Stomach (tissue), 9 donors: ENCODE data around the gene CHMP3. TPM values are rescaled to one million over a fixed set of nuclear protein-coding genes. Genes with fewer than 3 reads are reported as not detected.

Source experiments
- DNase-seq, 2 donors: peaks; one replicate each; pipeline versions ENCODE4 v3.0.0 to v3.0.0-alpha.2; 2013 to 2019
- H3K27ac ChIP-seq, 5 donors: fragments of 200-600 bp in 4 of 5; sonication (generic) in 4 of 5; one replicate each; pipeline ENCODE4 v1.5.1; 2013 to 2019; ENCODE audit warnings: mild to moderate bottlenecking in 1 of 5, moderate library complexity in 1 of 5
- H3K27me3 ChIP-seq, 3 donors: fragments of 200-600 bp; sonication (generic); one replicate each; pipeline ENCODE4 v1.5.1; 2017 to 2019; ENCODE audit warnings: mixed run types in 1 of 3
- H3K36me3 ChIP-seq, 4 donors: fragments of 200-600 bp; sonication (generic); 1 replicate in 3 of 4; 2 replicates in 1 of 4; pipeline ENCODE4 v1.5.1; 2016 to 2019
- H3K4me1 ChIP-seq, 4 donors: fragments of 200-600 bp; sonication (generic); one replicate each; pipeline ENCODE4 v1.5.1; 2016 to 2019
- H3K4me3 ChIP-seq, 4 donors: fragments of 200-600 bp; sonication (generic) in 3 of 4; one replicate each; pipeline ENCODE4 v1.5.1; 2016 to 2019; ENCODE audit warnings: mild to moderate bottlenecking in 1 of 4
- H3K9me3 ChIP-seq, 4 donors: fragments of 200-600 bp; sonication (generic); one replicate each; pipeline ENCODE4 v1.5.1; 2016 to 2019
- EP300 ChIP-seq: sonication (generic); formaldehyde crosslinking; IDR thresholded peaks from one replicate; pipeline ENCODE4 v1.6.1; 2017; ENCODE audit warnings: antibody characterized with exemption
- POLR2A ChIP-seq, 4 donors: fragments of 450-650 bp; IDR thresholded peaks; one replicate each; pipeline ENCODE4 v1.6.1; 2016; ENCODE audit warnings: antibody characterized with exemption in 4 of 4, control low read depth in 2 of 4, mild to moderate bottlenecking in 1 of 4, moderate library complexity in 1 of 4
- POLR2AphosphoS5 ChIP-seq, 3 donors: sonication (generic); formaldehyde crosslinking; IDR thresholded peaks; one replicate each; pipeline ENCODE4 v1.6.1; 2016; ENCODE audit warnings: antibody characterized with exemption in 3 of 3
- WGBS, 5 donors: extraction: QIAGEN DNeasy Blood & Tissue Kit in 3 of 5; methylation state at CpG; one replicate each; pipeline versions ENCODE4 v1.1.5 to v1.1.7; 2013 to 2018; 5-methylcytosine and 5-hydroxymethylcytosine counted together
- intact Hi-C: fragments of 100-400 bp; cut with DNase I; formaldehyde crosslinking; loops from one replicate; pipeline ENCODE4 v1.15.1; 2023; ENCODE audit warnings: low total_unique reads
- polyA plus RNA-seq, 3 donors: library from polyadenylated mRNA; stranded (reverse); fragments of 200-250 nt; gene quantifications; one replicate each; pipeline ENCODE4 v1.2.3, GENCODE V29; 2013
- total RNA-seq, 5 donors: library from RNA; depleted of rRNA; stranded (reverse); fragments of >200 nt; gene quantifications; one replicate each; pipeline versions ENCODE4 v1.1.0 to v1.2.3, GENCODE V29; 2014 to 2016
- TF ChIP-seq, protein P1 (sequence below), 7 experiments: fragments of 450-650 bp in 4 of 7; fragments of 200-600 bp in 3 of 7; sonication (generic) in 3 of 7; IDR thresholded peaks; one replicate each; pipeline ENCODE4 v1.5.1; 2016 to 2019; ENCODE audit warnings: antibody characterized with exemption in 7 of 7, control low read depth in 2 of 7, mild to moderate bottlenecking in 1 of 7
- donor health status: healthy with polysubstance abuse.
- donor health status: Bipolar disorder and iron deficiency.
- donor health status: healthy.

CHMP3 gene
- total and polyA plus RNA-seq, 8 donors = 25.7 to 158 (median 87.4) TPM

DNA sequence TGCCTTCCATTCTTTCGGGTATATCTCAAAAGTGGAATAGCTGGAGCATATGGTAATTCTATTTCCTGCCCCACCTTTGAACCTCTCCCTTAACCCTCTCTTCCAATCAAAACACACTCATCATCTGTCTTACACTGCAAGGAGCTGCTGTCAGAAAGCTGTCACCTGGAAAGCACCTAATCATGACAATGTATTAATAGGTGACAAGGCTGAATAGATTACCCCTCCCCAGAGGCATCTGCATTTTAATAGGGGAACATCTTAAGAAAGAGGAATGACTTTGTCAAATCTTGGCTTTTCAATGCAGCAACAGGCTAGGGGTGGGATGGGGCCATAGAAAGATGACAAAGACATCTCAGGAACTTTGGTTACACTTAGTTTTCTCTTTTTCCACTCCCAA is 41.3 kb downstream of the CHMP3 start:
- H3K27me3 ChIP-seq = no peaks in the 10 kb centered on the region
- H3K27ac ChIP-seq = no peak overlapping the region
- H3K4me3 ChIP-seq = no peak overlapping the region
- peaks cover 0 to 31% (median 24%) of the 10 kb centered on the region in 4 donors for H3K36me3 ChIP-seq
- H3K9me3 ChIP-seq = peaks cover 0 to 9% (median 6%) of the 10 kb centered on the region in 4 donors
- H3K4me1 ChIP-seq = peaks cover 0 to 13% (median 4%) of the 10 kb centered on the region in 4 donors
- TF ChIP-seq POLR2A (IDR thresholded peaks at IDR 0.05) (no peak), EP300 (no peak), POLR2AphosphoS5 (IDR thresholded peaks at IDR 0.05) (no peak)
- TF ChIP-seq, protein P1, sequence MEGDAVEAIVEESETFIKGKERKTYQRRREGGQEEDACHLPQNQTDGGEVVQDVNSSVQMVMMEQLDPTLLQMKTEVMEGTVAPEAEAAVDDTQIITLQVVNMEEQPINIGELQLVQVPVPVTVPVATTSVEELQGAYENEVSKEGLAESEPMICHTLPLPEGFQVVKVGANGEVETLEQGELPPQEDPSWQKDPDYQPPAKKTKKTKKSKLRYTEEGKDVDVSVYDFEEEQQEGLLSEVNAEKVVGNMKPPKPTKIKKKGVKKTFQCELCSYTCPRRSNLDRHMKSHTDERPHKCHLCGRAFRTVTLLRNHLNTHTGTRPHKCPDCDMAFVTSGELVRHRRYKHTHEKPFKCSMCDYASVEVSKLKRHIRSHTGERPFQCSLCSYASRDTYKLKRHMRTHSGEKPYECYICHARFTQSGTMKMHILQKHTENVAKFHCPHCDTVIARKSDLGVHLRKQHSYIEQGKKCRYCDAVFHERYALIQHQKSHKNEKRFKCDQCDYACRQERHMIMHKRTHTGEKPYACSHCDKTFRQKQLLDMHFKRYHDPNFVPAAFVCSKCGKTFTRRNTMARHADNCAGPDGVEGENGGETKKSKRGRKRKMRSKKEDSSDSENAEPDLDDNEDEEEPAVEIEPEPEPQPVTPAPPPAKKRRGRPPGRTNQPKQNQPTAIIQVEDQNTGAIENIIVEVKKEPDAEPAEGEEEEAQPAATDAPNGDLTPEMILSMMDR (IDR thresholded peaks at IDR 0.05) = no peak
- 90 to 100% (median 95%) methylated on average over 1 of the region's 1 CpG for WGBS, 5 donors
- intact Hi-C loops = no loop called here
- DNase-seq = no peak

DNA sequence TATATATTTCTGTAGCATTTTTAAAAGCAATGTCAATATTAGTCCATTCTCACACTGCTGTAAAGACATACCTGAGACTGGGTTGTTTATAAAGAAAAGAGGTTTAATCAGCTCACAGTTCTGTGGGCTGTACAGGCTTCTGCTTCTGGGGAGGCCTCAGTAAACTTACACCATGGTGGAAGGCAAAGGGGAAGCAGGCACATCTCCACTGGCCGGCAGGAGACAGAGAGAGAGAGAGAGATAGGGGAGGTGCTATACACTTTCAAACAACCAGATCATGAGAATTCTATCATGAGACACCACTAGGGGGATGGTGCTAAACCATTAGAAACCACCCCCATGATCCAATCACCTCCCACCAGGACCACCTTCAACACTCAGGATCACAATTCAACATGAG is 43.1 kb downstream of the CHMP3 start:
- TF ChIP-seq POLR2AphosphoS5 (IDR thresholded peaks at IDR 0.05) (no peak), EP300 (no peak), POLR2A (IDR thresholded peaks at IDR 0.05) (no peak)
- TF ChIP-seq, protein P1 (IDR thresholded peaks at IDR 0.05) = no peak
- WGBS, 5 donors = 83 to 100% (median 96%) methylated on average over 1 of the region's 1 CpG
- peaks cover 0 to 13% (median 4%) of the 10 kb centered on the region in 4 donors for H3K4me1 ChIP-seq

DNA sequence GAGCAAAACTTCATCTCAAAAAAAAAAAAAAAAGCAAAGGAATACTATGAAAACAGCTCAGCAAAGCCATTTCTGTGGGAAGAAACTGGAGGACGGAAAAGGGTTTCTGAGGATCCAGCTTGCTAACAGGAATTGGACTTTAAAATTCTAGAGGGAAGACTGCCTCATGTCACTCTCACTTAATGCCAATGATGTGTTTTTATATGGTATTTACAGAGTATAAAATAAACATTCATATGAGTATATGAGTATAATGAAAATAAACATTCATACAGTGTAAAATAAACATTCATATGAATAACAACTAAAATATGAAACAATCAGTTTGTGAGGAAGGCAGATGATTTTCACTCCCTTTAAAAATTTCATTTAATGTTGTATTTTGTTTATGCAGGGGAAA is 43.9 kb downstream of the CHMP3 start:
- intact Hi-C loops = no loop called here
- peaks cover 0 to 14% (median 8%) of the 10 kb centered on the region in 4 donors for H3K36me3 ChIP-seq
- H3K9me3 ChIP-seq = peaks cover 0 to 9% (median 6%) of the 10 kb centered on the region in 4 donors
- no peaks in the 10 kb centered on the region for H3K27me3 ChIP-seq
- no peak overlapping the region for H3K4me3 ChIP-seq
- no peak overlapping the region for H3K27ac ChIP-seq
- peaks cover 0 to 13% (median 4%) of the 10 kb centered on the region in 4 donors for H3K4me1 ChIP-seq
- no peak for DNase-seq
- TF ChIP-seq POLR2A (IDR thresholded peaks at IDR 0.05) = no peak
- TF ChIP-seq EP300 = no peak
- TF ChIP-seq, protein P1 (IDR thresholded peaks at IDR 0.05) = no peak
- no peak for TF ChIP-seq POLR2AphosphoS5 (IDR thresholded peaks at IDR 0.05)
- 86 to 97% (median 90%) methylated on average over 1 of the region's 1 CpG for WGBS, 5 donors

More for the DNA sequence above, 43.1 kb downstream of the CHMP3 start:
- Histone ChIP-seq H3K4me3 (no peak overlapping the region), H3K27ac (no peak overlapping the region), H3K27me3 (no peaks in the 10 kb centered on the region), H3K9me3 (peaks cover 0 to 9% (median 6%) of the 10 kb centered on the region in 4 donors), H3K36me3 (peaks cover 0 to 14% (median 10%) of the 10 kb centered on the region in 4 donors)
- DNase-seq = no peak
- intact Hi-C loops = no loop called here

DNA sequence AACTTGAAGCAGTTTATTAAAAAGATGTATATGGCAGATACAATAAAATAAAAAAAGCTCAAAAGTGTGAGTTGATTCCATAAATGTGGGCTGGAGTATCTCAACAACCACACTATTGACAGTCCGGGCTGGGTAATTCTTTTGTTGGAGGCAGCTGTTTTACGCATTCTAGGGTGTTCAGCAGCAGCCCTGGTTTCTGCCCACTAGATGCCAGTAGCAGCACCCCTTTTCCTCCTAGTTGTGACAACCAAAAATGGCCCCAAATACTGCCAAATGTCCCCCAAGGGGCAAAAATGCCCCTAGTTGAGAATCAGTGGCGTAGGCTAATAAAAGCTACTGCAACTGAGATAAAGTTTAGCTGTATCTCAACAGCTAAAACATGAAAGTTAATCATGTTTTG is 44.8 kb downstream of the CHMP3 start:
- H3K9me3 ChIP-seq = peaks cover 0 to 9% (median 6%) of the 10 kb centered on the region in 4 donors
- DNase-seq = peak in 1 of 2 donors; percentile 69
- H3K4me3 ChIP-seq = no peak overlapping the region
- H3K4me1 ChIP-seq = peaks cover 0 to 13% (median 4%) of the 10 kb centered on the region in 4 donors
- peaks cover 0 to 14% (median 7%) of the 10 kb centered on the region in 4 donors for H3K36me3 ChIP-seq
- no peak for TF ChIP-seq POLR2A (IDR thresholded peaks at IDR 0.05)
- TF ChIP-seq, protein P1 (IDR thresholded peaks at IDR 0.05) = peak in 1 of 7 experiments; percentile 34
- TF ChIP-seq EP300 = no peak
- no peak for TF ChIP-seq POLR2AphosphoS5 (IDR thresholded peaks at IDR 0.05)
- 64 to 73% (median 66%) methylated on average over 3 of the region's 3 CpGs for WGBS, 5 donors
- intact Hi-C loops = no loop called here
- no peak overlapping the region for H3K27ac ChIP-seq
- no peaks in the 10 kb centered on the region for H3K27me3 ChIP-seq
